Stomach (tissue), 4 donors: ENCODE results near the gene PPP1R13B.

ENCODE experiments used
- CTCF ChIP-seq, 7 experiments: fragments of 450-650 bp in 4 of 7; fragments of 200-600 bp in 3 of 7; sonication (generic) in 3 of 7; IDR thresholded peaks; one replicate each; pipeline ENCODE4 v1.5.1; 2016 to 2019; ENCODE audit warnings: antibody characterized with exemption in 7 of 7, control low read depth in 2 of 7, mild to moderate bottlenecking in 1 of 7
- POLR2A ChIP-seq, 4 donors: fragments of 450-650 bp; IDR thresholded peaks; one replicate each; pipeline ENCODE4 v1.6.1; 2016; ENCODE audit warnings: antibody characterized with exemption in 4 of 4, control low read depth in 2 of 4, mild to moderate bottlenecking in 1 of 4, moderate library complexity in 1 of 4
- POLR2AphosphoS5 ChIP-seq, 3 donors: sonication (generic); formaldehyde crosslinking; IDR thresholded peaks; one replicate each; pipeline ENCODE4 v1.6.1; 2016; ENCODE audit warnings: antibody characterized with exemption in 3 of 3

GRCh38 chr14:103708750-103709187 lies 138.6 kb downstream of the PPP1R13B start:
- TF ChIP-seq POLR2A (IDR thresholded peaks at IDR 0.05) (no peak), POLR2AphosphoS5 (IDR thresholded peaks at IDR 0.05) (no peak), CTCF (IDR thresholded peaks at IDR 0.05) (no peak)
